ENCODE measurements around the gene HNRNPA2B1.

Gene HNRNPA2B1

DNA sequence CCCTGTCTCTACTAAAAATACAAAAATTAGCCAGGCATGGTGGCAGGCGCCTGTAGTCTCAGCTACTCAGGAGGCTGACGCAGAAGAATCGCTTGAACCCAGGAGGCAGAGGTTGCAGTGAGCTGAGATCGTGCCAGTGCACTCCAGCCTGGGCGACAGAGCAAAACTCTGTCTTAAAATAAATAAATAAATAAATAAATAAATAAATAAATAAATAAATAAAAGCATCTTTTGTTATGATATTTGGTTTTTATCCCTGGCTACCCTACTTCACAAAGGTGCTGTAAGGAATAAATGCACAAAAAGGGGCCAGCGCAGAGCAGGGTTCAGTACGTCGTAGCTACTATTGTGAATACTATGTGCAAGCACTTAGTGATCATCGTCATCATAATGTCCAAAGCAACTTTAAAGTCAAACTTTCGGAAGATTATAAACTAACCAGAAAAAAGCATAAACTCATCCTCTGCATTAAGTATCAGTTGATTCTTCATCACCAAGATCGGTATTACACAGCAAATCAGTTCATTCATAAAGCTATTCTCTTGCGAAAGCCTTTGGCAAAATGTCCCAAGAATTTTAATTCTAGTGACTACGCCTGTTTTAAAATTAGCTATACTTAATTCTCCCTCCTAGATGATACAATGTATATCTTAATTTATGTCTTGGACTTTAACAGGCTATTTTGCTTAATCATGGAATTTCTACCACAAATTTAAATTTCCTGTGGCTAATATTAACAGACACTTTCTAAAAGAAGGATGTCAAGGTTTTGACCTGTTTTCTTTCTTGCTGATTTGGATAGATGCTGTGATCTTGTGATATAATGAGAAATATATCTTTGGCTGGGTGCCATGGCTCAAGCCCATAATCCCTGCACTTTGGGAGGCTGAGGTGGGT, 56.1 kb downstream of the HNRNPA2B1 start:
- DNase-seq = no peak

DNA sequence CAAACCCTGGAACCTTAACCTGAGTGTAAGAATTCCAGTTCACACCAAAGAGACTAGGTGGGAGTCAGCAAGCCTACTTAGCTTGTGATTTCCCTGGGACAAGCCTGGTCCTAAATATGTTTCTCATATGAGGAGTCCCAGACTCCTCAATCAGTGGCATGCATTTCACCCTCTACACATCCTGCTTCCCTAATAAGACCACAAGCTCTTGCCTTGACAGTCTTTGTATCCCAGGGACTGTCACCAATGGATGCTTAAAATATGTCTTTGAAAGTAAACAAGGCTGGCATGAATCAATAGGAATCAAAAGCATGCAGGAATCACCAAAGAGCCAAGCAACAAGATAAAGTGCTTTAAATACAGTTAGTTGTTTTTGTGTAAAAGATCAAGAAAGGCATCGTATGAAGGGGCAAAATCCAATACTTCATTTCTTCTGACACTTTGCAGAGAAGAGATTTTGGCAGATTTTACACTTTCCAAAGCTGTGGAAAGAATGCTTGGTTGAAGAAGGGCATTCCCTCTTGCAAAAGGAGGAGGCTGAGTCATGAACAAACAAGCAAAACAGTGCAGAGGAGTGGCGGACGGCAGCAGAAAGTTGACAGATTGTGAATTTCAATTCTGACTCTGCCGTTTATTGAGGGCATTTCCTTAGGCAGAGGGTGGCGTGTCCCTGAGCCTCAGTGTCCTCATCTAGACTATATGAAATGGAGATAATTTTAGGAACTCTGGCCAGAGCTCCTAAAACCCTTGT, 57.1 kb downstream of the HNRNPA2B1 start:
- no peak for DNase-seq

DNA sequence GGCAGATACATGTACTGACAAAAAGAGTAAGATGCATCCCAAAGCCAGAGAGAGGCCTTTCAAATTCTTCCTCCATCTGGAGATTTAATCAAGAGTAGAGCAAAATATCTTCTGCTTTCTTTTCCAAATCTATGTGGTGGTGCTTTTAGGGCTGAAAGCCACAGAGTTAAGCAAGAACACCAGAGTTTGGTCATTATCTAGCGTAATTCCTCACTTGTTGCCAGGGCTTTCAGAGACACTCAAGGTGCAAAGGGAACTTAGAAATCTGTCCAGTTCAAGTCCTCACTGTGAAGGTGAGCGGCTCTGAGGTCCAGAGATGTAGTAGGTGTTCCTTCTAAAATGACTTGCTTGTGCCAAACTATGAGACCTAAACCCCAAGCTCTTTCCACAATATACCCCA, 59.5 kb downstream of the HNRNPA2B1 start:
- no peak for DNase-seq

DNA sequence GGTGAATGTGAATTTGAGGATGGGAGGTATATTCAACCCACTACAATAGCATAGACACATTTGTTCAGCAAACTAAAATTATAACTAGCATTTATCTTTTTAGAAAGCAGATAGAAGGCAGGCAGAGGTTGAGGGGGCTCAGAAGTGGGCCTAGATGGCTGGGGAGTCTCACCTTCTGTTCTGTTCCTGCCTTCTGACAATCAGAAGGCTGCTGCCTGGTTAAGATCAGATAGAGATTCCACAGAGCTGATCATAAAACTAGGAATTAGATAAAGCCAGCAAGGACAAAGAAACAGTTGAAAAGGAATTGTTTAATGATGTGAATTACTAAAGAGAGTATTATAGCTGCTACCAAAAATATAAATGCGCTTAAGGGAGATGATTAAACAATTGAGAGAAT, 60.2 kb downstream of the HNRNPA2B1 start:
- no peak for DNase-seq

All from fibroblast of skin of back (primary cell).